ENCODE data around the gene PTPN4.
"Not testable (repeated sequence)": the region's sequence is repeated elsewhere in the genome, so short reads cannot be mapped to it uniquely, and the experiment has no call there.

PTPN4 gene

DNA sequence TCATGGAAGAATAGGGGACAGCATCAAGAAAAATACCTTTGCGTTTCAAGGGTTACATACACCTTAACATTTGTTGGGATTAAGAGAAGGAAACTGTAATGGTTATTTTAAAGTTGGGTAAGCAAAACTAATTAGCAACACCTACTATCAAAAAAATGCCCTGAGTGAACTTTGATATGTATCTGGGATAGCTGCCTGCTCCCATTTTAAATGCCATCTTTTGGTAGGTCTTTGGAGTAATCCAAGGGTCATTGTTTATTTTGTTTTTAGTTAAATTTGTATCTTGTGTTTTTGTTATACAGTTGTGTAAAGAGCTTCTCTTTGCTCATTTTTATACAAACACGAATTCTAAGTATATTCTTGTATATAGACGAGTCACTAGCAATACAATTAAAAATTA is 9.9 kb downstream of the PTPN4 start:
- no peak for DNase-seq

DNA sequence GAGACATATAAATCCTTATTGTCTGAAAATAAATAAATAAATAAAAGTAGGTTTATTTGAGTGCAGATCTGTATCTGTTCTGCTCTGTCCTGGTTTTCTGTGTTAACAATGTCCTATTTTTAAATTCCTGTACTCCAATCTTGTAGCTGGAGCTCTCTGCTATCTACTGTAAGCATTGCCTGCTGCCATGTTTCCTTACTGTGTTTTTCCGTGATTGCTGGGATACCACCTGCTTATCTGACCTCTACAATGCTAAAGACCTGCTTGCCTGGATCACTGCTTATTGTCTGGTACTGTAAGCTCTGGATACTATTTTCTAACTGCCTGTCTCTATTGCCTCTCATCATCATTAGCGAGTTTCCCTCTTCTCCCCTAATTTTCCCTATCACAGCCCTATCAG is 11.6 kb downstream of the PTPN4 start:
- DNase-seq: no peak

DNA sequence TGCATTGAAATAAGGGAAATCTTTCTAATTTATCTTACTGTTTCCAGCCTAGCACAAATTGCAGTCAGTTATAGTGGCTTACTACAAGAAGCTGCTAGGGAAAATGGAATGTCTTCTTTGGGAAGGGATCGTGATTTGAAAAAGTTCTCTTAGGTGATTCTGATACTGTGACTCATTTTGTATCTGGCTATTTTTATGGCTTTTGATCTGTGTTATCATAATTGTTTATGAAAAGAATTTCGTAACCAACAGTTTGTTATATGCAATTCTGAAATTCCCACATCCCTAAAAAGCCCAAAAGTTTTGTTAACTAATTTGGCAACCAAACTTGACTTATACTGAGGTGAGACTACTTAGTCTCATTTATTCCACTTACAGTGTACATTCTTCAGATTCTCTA is 12.4 kb downstream of the PTPN4 start:
- DNase-seq: no peak

GRCh38 chr2:119772767-119773166 is 13.0 kb downstream of the PTPN4 start:
- no peak for DNase-seq

DNA sequence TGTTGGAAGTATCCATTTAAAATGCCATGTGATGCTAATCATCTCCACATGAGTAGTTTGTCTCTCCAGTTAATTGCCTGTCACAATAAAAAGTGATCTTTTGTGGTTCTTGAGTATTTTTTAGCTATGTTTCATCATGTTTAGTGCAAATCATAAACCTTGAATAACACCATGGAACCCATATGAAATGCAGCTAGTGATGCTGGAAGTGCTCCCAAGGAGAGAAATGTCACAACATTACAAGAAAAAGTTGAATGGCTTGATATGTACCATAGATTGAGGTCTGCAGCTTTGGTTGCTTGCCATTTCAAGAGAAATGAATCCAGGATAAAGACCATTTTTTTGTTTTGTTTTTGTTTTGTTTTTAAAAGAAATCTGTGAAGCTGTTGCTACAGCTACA is 14.3 kb downstream of the PTPN4 start:
- DNase-seq: no peak

GRCh38 chr2:119775102-119775501 is 15.4 kb downstream of the PTPN4 start:
- no peak for DNase-seq

- DNase-seq: no peak
Measured at GRCh38 chr2:119782308-119783027, 22.7 kb downstream of the PTPN4 start.

DNA sequence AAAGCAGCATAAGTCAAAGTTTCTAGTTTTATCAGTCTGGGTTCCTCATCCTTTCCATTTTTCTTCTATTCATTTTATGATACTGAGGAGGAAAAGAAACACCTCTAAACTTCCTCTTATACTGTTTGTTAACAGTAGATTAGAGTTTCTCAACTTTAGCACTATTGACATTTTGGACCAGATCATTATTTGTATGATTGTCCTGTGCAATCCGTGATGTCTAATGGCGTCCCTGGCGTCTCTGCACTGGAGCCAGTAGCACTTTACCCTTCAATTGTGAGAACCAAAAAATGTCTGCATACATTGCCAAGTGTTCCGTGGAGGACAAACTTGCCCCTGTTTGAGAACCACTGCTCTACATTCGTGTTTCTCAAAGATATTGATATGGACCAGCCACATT is 25.2 kb downstream of the PTPN4 start:
- DNase-seq: no peak

- no peak for DNase-seq
Measured at GRCh38 chr2:119786295-119786694, 26.6 kb downstream of the PTPN4 start.

GRCh38 chr2:119788752-119789151 is 29.0 kb downstream of the PTPN4 start:
- DNase-seq: no peak

- DNase-seq: no peak
Measured at GRCh38 chr2:119790466-119790865, 30.7 kb downstream of the PTPN4 start.

DNA sequence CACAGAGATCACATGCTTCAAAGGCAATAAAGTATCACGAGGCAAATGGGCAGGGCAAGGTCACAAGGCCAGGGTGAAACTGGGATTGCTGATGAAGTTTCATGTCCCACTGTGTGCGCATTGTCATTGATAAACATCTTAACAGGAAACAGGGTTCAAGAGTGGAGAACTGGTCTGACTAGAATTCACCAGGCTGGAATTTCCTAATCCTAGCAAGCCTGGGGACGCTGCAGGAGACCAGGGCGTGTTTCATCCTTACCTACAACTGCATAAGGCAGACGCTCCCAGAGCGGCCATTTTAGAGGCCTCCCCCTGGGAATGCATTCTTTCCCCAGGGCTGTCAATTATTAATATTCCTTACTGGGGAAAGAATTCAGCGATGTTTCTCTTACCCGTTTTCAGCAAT is 33.2 kb downstream of the PTPN4 start:
- no peak for DNase-seq

GRCh38 chr2:119794237-119794636 is 34.5 kb downstream of the PTPN4 start:
- no peak for DNase-seq

GRCh38 chr2:119795309-119796303 is 35.9 kb downstream of the PTPN4 start:
- no peak for DNase-seq

DNA sequence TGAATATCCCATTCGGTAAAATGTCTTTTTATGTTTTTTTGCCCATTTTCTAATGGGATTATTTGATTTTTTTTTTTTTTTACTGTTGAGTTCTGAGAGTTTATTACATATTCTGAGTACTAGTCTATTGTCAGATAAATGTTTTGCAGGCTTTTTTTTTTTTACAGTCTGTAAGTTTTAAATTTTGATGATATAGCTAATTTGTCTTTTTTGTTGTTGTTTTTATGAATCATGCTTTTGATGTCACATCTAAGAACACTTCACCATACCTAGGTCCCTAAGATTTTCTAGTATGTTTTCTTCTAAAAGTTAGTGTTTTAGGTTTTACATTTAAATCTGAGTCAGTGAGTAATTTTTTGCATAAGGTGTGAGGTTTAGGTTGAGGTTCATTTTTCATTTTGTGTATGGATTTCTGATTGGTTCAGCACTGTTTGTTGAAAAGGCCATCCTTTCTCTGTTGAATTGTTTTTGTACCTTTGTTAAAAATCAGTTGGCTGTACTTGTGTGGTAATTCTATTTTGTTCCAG is 40.7 kb downstream of the PTPN4 start:
- no peak for DNase-seq

GRCh38 chr2:119801040-119801439 is 41.3 kb downstream of the PTPN4 start:
- no peak for DNase-seq

DNA sequence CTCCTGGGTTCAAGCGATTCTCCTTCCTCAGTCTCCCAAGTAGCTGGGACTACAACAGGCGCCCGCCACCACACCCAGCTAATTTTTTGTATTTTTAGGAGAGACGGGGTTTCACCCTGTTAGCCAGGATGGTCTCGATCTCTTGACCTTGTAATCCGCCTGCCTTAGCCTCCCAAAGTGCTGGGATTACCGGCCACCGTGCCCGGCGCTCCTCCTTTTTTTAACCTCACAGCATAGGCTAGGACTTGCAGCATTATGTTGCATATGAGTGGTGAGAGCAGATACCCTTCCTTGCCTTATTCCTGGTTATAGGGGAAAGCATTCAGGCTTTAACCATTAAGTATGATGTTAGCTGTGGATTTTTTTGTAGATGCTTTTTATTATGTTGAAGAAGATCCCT is 42.3 kb downstream of the PTPN4 start:
- not testable (repeated sequence) for DNase-seq

DNA sequence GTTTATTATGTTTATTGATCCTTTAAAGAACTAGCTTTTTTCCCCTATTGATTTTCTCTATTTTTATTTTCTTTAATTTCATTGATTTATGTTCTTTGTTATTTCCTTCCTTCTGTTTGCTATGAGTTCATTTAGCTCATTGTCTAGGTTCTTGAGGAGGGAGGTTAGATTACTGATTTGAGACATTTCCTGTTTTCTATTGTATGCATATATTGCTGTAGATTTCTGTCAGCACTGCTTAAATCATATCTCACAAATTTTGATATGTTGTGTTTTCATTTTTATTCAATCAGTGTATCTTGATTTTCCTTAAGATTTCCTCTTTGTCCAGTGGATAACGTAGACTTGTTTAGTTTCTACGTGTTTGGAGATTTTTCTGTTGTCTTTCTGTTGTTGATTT is 43.4 kb downstream of the PTPN4 start:
- DNase-seq: no peak

DNA sequence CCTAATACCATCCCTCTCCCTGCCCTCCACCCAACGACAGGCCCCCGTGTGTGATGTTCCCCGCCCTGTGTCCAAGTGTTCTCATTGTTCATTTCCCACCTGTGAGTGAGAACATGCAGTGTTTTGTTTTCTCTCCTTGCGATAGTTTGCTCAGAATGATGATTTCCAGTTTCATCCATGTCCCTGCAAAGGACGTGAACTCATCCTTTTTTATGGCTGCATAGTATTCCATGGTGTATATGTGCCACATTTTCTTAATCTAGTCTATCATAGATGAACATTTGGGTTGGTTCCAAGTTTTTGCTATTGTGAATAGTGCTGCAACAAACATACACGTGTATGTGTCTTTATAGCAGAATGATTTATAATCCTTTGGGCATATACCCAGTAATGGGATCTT is 44.7 kb downstream of the PTPN4 start:
- not testable (repeated sequence) for DNase-seq

GRCh38 chr2:119808516-119809147 is 48.9 kb downstream of the PTPN4 start:
- DNase-seq: no peak

- no peak for DNase-seq
Measured at GRCh38 chr2:119809339-119810048, 49.8 kb downstream of the PTPN4 start.

DNA sequence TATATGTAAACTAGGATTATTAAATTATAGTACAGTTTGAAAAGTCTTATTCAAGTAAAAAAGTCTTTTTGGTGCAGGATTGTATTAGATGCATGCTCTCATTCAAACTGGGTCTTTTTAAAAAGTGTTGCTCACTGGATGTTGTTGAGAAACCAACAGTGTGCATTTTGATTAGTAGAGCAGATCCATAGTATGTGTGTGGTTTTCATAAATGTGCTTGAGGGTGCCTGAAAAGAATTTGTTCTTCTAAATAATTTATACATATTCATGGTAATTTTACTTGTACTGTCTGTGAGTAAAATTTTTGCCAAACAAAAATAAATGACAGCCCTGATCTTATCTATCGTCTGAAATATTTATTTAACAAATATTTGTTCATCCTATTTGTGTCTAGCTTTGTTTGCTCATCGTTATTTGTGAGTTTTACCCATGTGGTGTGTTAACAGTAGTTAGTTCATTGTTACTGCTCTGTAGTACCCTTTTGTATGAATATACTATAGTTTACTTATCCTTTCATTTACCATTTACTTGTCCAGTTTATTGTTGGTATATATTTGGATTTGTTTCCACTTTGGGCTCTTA is 50.4 kb downstream of the PTPN4 start:
- no peak for DNase-seq

Data from stimulated activated CD4-positive, alpha-beta T cell treated with anti-CD3 and anti-CD28 coated beads, Interleukin-4, amount 100 ng/mL, for 24 hours (primary cell).